Stimulated activated CD8-positive, alpha-beta memory T cell treated with anti-CD3 and anti-CD28 coated beads, Interleukin-15, amount 100 ng/mL, for 4 hours (primary cell): ENCODE data around the gene PCBP4.
"Not testable (repeated sequence)": the region's sequence is repeated elsewhere in the genome, so short reads cannot be mapped to it uniquely, and the experiment has no call there.

Source experiments
- DNase-seq, 2 donors: peaks; one replicate each; pipeline ENCODE4 v3.0.0-alpha.2; 2020; ENCODE audit warnings: low read depth in 2 of 2

Gene PCBP4

GRCh38 chr3:51994530-51994929 is 27.3 kb upstream of the PCBP4 start:
- DNase-seq: no peak

GRCh38 chr3:51993657-51994056 is 26.4 kb upstream of the PCBP4 start:
- not testable (repeated sequence) for DNase-seq

GRCh38 chr3:51992017-51992682 is 24.9 kb upstream of the PCBP4 start:
- no peak for DNase-seq

GRCh38 chr3:51990501-51990971 is 23.3 kb upstream of the PCBP4 start:
- DNase-seq: not testable (repeated sequence)

DNA sequence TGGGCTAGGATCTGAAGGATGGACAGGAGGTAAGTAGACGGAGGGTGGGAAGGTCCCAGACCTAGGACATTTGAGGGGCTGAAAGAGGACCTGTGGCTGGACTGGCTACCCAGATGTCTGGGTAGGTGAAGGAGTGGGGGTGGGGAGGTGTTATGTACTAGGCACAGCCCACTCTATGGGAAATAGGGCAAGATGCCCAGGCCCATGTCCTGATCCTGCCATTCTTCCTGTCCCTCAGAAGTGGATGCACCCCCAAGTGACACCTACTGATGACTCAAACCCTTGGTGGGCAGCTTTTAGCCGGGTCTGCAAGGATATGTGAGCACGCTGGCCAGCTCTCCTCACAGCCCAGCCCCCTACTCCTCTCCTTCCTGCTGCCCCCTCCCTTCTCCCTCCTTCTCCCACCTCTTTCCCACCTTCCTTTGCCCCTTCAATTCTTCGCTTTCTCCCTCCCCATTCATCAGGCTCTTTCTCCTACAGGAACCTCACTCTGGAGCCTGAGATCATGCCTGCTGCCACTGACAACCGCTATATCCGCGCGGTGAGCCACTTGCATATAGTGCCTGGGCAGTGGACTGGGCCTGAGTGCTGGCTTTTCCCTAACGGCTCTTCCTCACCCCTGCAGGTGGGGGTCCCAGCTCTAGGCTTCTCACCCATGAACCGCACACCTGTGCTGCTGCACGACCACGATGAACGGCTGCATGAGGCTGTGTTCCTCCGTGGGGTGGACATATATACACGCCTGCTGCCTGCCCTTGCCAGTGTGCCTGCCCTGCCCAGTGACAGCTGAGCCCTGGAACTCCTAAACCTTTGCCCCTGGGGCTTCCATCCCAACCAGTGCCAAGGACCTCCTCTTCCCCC is 21.3 kb upstream of the PCBP4 start:
- DNase-seq: no peak

- no peak for DNase-seq
Observed at GRCh38 chr3:51987568-51987967, 20.3 kb upstream of the PCBP4 start.

DNA sequence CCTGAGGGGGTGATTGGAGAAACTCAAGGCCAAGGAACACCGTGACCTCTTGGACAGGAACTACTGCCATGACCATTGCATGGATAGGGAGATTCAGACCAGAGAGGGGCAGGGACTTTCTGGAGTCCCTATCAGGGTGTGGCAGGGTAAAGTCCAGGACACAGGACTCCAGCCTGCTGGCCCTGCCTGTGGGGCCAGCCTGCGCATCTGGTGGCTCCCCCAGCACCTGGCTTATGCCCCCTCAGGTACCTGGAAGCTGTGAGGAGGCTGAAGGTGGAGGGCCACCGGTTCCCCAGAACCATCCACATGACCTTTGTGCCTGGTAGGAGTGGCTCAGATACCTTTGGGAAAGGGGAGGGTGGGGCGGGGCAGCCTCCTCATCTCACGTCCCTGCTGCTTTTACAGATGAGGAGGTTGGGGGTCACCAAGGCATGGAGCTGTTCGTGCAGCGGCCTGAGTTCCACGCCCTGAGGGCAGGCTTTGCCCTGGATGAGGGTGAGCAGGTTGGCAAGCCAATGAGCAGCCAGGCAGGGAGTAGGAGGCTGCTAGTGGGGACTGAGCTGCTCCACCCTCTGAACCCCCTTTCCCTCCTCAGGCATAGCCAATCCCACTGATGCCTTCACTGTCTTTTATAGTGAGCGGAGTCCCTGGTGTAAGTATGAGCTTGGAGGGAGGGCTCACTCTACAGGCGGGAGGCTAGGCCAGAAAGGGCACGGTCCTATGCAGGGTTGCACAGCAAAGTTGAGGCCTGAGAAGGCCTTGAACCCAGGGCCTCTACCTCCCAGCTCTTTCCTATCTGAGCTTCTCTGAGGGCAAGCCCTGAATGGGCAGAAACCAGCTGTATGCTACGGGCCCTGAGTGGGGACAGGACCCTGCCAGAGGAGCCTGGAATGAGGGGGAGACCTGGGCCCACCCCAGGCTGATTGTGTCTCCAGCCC is 19.0 kb upstream of the PCBP4 start:
- no peak for DNase-seq

- no peak for DNase-seq
Observed at GRCh38 chr3:51985063-51985462, 17.8 kb upstream of the PCBP4 start.

GRCh38 chr3:51984269-51984647 is 17.0 kb upstream of the PCBP4 start:
- no peak for DNase-seq

GRCh38 chr3:51983578-51984268 is 16.5 kb upstream of the PCBP4 start:
- DNase-seq: no peak

- peak; percentile 54 to 56 for DNase-seq
Observed at GRCh38 chr3:51982838-51983577, 15.8 kb upstream of the PCBP4 start, which contains the start of gene ACY1. ACY1 (plus strand) TSS chr3:51983535; CDS start chr3:51984065, 530 bp downstream.

GRCh38 chr3:51982352-51982837 is 15.1 kb upstream of the PCBP4 start:
- no peak for DNase-seq

GRCh38 chr3:51980253-51980652 is 13.0 kb upstream of the PCBP4 start:
- no peak for DNase-seq

GRCh38 chr3:51978143-51978502 is 10.9 kb upstream of the PCBP4 start:
- DNase-seq: no peak

DNA sequence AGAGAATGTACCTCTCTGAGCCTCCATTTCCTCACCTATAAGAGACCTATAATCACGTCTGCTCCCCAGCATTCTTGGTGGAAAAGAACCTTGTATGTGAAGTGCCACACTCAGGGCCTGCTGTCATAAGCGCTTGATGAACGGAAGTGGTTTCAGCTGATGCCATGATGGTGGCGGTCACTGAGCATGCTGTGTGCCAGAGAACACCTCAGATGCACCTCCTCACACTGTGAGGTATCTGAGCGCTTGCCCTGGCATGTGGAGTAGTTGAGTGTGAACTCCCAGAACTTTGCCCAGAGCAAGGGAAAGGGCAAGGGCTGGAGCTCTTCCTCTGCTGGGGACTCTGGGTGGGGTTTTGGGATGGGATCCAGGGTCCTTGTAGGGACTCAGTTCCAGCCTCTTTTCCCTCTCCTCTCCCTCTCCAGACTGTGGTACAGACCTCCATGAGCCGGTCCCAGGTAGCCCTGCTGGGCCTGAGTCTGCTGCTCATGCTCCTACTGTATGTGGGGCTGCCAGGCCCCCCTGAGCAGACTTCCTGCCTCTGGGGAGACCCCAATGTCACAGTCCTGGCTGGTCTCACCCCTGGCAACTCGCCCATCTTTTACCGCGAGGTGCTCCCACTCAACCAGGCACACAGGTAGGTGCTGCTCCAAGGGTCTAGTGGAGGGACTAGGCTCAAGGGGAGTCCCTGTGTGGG is 10.3 kb upstream of the PCBP4 start:
- no peak for DNase-seq

DNA sequence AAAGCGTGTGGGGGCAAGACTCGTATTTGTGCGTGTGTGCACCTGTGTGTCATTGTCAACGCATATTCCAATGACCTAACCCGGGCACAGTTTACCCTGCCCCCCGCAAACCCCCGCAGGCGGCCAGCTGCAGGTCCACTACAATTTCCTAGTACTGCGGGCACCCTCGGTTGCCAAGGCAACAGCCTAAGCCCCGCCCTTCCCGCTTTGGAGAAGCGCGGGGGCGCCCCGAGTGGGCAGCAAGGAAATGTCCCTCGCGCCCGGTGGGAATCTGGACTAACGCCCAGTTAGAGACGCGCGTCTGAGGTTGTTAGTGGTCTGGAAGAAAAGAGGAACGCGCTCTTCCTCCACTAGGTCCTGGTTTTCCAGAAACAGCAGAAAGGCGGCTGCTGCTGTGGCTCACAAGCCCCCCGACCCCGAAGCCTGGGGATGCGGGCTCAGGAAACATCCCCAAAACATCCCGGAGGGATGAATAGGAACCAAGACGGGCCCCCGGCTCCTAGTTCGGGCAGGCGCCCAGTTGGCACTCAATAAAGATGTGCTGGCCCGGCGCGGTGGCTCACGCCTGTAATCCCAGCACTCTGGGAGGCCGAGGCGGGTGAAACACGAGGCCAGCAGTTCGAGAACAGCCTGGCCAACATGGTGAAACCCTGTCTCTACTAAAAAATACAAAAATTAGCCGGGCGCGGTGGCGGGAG is 8.7 kb upstream of the PCBP4 start:
- no peak for DNase-seq

DNA sequence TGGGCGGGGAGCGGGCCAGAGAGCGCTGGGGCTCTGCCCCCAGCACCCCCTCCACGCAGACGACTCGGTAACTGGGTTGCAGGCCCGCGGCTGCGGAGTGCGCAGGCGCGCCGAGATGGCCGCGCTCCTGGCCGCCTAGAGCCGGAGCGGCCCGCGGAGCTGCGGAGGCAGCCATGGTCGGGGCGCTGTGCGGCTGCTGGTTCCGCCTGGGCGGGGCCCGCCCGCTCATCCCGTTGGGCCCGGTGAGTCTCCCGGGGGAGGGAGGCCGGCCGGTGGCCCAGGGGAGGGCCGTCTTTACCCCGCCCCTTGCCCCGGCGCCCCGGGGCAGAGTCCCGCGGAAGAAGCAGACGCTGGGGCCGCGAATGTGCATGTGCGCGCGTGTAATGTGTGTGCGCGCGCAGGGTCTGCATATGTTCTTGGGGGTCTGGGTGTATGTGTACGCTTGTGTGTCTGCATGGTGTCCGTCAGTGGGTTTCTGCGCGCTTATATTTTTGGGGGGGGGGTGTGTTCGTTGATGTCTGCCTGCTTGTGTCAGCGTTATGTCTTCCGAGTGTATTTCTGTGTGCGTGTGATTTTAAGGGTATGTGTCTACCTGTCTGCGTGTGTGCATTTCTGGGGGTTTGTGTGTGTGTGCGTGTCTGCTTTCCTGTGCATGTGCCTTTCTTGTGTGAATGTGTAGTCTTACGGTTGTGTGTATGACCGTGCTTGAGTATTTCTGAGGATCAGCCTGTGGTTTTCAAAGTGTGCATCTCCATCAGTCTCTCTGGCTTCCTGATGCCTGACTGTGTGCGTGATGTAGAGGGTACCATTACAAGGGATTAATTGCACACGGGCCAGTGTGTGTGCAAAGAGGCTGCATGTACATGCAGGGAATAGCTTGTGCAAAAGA is 8.0 kb upstream of the PCBP4 start, which contains the start of gene ABHD14A:
Gene ABHD14A (plus strand): TSS at position 102 of the 889 bp plus-strand sequence. CDS start 72 bp downstream, at position 174.
- peak; percentile 38 to 52 for DNase-seq
